GM19395 (cell line): ENCODE results near the gene IGSF21.

Source experiments
- ATAC-seq: cut with Tn5 transposase; IDR thresholded peaks from one replicate; pipeline ENCODE4 v1.9.1; 2021; ENCODE audit warnings: mild to moderate bottlenecking, moderate library complexity; ENCODE audit not compliant: unreplicated experiment

IGSF21 gene

GRCh38 chr1:18394563-18395156 lies 287.1 kb downstream of the IGSF21 start:
- ATAC-seq, result no peak

- no peak for ATAC-seq
Observed at GRCh38 chr1:18396247-18396980, 288.8 kb downstream of the IGSF21 start.

DNA sequence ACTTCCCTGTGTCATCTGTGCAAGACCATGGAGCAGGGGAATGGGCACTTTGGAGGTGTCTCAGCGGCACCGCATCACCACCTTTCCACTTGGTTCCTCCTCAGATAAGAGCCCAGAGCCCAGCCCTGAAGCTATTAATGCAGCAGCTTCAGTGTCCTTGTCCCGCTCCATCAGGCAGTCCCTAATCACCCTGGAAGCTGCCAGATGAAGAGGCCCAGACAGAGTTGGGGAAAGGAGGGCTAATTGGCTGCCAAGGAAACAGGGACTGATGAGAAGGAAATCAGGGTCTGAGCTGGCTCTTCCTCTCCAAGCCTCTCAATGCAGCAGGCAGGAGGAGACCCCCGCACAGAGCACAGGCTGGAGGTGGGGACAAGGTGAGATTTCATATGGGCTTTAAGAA lies 290.0 kb downstream of the IGSF21 start:
- ATAC-seq, result no peak

DNA sequence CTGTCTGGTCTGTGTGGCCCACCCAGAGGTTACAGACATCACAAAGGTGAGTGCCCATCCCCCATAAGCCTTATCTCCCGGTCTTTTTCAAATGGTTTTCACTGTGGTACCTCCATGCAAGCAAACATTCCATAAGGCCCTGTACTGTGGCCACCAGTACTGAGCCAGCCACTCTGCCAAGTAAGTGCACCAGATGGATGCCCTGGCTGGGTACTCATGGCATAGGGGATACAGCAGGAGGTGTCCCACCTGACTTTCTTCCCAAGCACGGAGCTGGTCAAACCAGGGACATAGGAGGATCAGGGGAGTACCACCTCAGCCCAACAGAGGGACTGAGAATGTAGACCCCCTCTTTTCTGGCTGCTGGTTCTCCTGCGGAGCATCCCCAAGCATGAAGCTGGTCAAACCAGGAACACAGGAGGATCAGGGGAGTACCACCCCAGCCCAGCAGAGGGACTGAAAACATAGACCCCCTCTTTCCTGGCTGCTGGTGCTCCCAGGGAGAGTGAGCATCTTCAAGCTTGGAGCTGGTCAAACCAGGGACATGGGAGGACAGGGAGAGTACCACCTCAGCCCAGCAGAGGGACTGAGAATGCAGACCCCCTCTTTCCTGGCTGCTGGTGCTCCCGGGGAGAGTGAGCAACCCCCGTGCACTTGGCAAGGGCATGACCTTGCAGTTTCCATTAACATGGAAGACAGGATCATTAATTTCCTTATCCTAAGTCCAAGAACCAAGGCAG lies 291.4 kb downstream of the IGSF21 start:
- ATAC-seq, result no peak

- no peak for ATAC-seq
Observed at GRCh38 chr1:18400347-18401102, 292.9 kb downstream of the IGSF21 start.

- ATAC-seq, result no peak
Observed at GRCh38 chr1:18401921-18402320, 294.3 kb downstream of the IGSF21 start.

DNA sequence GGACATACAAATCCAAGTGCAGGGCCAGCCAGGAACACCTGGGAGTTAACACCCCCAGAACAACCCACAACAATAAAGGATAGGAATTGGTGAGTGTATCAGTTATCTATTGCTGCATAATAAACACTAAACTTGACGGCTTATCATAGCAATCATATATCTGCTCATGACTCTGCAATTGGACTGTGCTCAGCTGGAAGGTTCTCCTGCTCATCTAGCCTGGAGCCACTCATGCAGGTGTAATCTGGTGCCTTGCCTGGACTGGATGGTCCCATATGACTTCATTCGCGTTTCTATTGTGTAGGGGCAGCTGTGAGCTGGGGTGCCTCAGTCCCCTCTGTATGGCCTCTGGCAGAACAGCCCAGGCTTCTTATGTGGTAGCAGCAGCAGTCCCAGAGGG lies 296.9 kb downstream of the IGSF21 start:
- ATAC-seq, result no peak

DNA sequence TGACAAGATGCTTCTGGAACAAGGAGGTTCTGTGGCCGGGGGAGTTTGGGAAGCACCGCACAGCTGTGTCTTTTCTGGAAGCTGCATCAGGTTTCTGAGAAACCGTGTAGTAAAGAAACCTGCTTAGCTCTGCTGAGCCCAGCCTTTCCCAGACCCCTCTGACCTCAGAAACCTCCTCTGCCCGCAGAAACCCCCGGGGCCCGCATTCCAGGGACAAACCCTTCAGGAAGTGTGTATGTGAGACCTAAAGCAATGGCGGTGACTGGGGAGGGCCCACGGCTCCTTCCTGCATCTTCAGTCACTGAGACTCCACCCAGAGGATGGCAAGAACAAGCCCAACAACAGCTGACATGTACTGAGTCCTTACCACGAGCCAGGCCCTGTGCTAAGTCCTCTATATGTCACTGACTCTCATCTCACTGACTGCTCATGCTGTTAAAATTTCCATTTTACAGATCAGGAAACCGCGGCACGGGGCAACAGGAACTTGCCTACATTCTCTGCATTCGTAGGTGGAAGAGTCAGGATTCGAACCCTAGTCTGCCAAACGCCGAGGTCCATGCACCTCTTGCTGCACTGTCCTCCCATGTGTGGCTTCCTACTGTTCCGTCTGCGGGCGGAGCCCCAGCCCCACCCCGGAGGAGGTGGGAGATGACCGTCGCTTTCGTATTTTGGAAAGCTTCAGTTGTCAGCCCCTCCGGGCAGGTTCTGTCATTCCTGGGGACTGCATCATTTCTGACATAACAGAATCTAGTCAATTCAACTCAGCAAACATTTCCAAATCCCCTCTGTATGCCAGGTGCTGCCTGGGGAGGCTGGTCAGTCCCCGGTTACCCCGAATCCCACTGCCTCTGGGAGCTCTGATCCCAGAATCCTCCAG lies 299.8 kb downstream of the IGSF21 start:
- ATAC-seq, result no peak

GRCh38 chr1:18408656-18409370 lies 301.2 kb downstream of the IGSF21 start:
- ATAC-seq, result no peak

DNA sequence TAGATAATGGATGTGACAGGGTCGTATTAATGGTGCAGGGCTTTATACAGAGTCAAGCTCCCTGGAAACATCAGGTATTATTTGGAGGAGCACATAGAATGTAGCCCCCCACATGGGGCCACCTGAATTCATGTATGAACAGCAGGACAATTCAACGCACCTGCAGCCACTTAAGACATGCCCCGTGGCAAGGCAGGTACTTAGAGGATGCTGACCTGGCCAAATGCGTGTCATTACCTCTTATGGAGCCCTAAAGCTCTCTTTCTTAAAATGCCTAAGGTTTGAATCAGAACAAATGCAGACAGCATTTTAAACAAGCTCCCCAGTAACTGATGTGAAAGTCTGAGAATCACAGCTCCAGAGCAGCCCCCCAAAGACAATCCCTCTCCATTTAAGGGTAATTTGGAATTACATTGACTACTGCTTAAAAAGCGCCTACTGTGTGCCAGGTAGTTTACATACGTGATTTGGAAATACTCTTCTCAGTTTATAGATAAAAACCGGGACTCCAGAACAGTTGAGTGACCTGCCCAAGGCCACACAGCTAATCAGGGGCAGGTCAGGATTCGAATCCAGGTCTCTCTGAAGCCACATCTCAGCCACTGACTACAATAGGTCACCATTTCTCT lies 302.1 kb downstream of the IGSF21 start:
- ATAC-seq, result no peak

DNA sequence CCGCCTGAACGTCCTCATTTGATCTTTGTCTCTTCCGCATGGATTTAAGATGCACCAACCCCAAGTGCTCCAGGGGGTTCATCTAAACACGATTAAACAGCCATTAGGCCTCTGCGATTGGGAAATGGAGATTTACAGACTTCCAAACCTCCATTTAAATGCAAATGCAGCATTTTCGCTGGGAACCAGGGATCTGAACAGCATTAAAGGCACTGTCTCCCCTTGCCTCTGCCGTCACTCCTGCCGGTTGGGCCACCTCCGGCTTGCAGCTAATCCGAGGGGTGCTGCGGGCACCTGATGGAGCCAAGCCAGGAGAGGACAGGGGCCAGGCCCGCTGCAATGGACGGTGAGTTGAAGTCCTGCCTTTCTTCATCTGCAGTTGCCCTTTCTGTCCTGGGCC lies 302.8 kb downstream of the IGSF21 start:
- ATAC-seq, result no peak

- no peak for ATAC-seq
Observed at GRCh38 chr1:18411321-18411720, 303.7 kb downstream of the IGSF21 start.

- ATAC-seq, result no peak
Observed at GRCh38 chr1:18411820-18412641, 304.4 kb downstream of the IGSF21 start.

DNA sequence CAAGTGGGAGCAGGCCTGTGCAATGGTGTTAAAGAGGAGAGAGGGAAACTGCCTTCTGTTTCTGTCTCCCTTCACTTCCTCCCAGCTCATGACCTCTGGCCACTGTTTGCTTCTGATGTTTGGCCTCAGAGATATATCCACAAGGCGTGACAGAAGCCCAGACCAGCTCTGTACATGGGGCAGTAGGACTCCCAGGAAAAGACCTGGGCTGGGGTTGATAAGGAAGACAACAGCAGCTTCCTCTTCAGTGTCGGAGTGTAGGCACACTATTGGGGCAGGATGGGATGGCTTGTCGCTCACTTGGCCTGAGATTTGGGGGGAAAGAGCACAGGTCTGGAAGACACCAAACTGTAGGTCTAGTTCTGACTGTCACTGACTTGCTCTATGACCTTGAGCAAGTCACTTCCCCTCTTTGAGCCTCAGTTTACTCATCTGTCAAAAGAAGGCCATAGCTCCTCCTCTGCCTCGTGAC lies 305.3 kb downstream of the IGSF21 start:
- ATAC-seq, result no peak

DNA sequence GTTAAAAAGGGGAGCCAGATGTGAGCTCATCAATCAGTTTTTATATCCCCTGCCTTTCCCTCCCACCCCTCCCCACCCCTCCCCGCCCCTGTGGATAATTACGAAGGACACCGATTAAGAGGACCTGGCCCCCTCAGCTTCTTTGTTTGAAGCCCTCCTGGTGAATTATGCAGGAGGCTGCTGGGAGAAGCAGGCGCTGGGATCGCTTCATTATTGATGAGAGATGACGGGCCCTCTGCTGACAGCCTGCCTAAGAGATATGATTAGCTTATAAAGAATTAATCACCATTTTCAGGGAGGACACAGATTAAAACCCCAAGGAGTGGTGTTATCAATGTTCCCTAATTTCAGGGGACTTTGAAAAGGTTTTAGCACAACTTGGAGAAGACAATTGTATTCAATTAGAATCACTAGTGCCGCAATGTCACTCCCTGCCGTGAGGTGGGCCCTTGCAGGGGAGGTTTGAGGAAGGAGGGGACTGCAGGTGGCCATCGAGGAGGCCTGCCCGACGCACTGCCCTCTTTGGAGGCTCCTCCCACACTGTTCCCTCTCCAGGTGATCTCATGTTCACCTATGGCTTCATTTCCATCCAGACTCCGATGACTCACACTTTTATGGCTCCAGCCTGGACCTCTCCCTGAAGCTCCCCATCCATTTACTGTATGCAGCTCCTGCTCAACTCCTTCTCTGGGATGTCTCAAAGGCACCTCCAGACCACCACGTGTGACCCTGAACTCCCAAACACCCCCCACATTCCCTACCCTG lies 306.1 kb downstream of the IGSF21 start:
- ATAC-seq, result no peak

DNA sequence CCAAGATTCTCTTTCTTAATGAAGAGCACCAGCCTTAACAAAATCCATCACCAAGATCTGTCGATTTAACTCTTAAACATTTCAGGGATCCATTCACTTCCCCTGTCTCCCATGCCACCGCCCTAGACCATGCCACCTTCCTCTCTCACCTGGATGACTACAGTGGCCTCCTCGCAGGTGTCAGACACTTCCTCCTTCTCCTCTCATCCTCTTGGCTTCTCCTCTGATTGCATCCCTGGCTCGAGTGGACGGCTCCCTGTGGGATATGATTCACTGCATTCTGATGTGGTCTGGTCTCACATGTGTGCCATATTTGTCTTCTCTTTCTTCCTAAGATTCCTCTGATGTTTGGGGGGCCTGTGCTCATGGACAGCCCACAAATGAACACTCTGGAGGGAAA lies 306.7 kb downstream of the IGSF21 start:
- no peak for ATAC-seq

DNA sequence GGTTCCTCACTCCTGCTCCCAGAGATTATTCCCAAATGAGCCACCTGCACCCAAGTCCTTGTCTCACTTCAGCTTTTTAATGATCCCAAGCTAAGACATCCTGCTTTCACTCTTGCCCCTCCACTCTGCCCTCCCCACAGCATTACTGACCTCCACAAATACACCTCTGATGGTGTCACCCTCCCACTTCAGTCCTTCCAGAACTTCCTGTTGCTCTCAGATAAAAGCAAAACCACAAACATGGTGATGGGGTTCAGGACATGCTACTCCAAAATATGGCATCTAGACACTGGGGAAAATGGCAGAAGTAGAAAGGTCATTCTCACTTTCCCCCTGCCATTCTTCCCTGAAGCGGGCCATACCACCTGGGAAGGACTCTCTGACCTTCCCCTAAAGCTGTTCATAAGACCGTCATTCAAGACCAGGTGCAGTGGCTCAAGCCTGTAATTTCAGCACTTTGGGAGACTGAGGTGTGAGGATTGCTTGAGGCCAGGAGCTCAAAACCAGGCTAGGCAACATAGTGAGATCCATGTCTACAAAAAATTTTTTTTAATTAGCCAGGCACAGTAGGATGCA lies 307.4 kb downstream of the IGSF21 start:
- ATAC-seq, result no peak
